Panc1 (cell line): ENCODE measurements around the gene CEP170B. TPM values are rescaled to one million over a fixed set of nuclear protein-coding genes. Genes with fewer than 3 reads are reported as not detected.

Source experiments
- ATAC-seq: fragments of 200-7000 bp; cut with Tn5 transposase; 2 replicates; pipeline ENCODE4 v1.9.1; 2020; ENCODE audit warnings: mild to moderate bottlenecking, moderate library complexity
- BruUV-seq: library from RNA; stranded (reverse); fragments of 400-500 nt; replicated peaks from 2 replicates; lab custom pipeline; 2021; lab: Mats Ljungman, UMichigan
- CTCF ChIA-PET: fragments of 300-600 bp; sonication (Branson Sonifier 250); formaldehyde crosslinking; loops from one replicate; lab custom pipeline; 2022; ENCODE audit warnings: antibody characterized with exemption; lab: Charles Lee
- POLR2A ChIA-PET: fragments of 300-600 bp; sonication (Branson Sonifier 250); formaldehyde crosslinking; loops from one replicate; lab custom pipeline; 2022; ENCODE audit warnings: antibody characterized with exemption; lab: Charles Lee
- DNase-seq: peaks from one replicate; pipeline ENCODE4 v3.0.0-alpha.2; 2010; ENCODE audit warnings: low read depth, low spot score
- H3K27ac ChIP-seq: 2 replicates; pipeline ENCODE4 v1.5.1; 2011; ENCODE audit warnings: mild to moderate bottlenecking, low read length, inconsistent platforms
- H3K27me3 ChIP-seq: fragments of 200-500 bp; sonication (Bioruptor generic); 2 replicates; pipeline ENCODE4 v1.6.0; 2014; ENCODE audit warnings: low read length, inconsistent platforms; ENCODE audit not compliant: control insufficient read depth, insufficient read depth
- H3K36me3 ChIP-seq: fragments of 200-500 bp; sonication (Bioruptor generic); 2 replicates; pipeline ENCODE4 v1.5.1; 2014; ENCODE audit warnings: inconsistent platforms, mild to moderate bottlenecking, low read length, moderate library complexity; ENCODE audit not compliant: control insufficient read depth, insufficient read depth
- H3K4me1 ChIP-seq: 2 replicates; pipeline ENCODE4 v1.5.1; 2011; ENCODE audit warnings: inconsistent platforms, mild to moderate bottlenecking, low read length, moderate library complexity; ENCODE audit not compliant: control insufficient read depth, insufficient read depth
- H3K4me3 ChIP-seq, 2 experiments: 2 replicates each; pipeline ENCODE4 v1.5.1; 2011 to 2012; ENCODE audit warnings: low read depth in 2 of 2, low read length in 2 of 2, mild to moderate bottlenecking in 2 of 2, inconsistent platforms in 1 of 2, moderate library complexity in 1 of 2
- H3K9me3 ChIP-seq: fragments of 200-500 bp; sonication (Bioruptor generic); 2 replicates; pipeline ENCODE4 v1.5.1; 2014; ENCODE audit warnings: low read depth, mild to moderate bottlenecking, inconsistent platforms, low read length, moderate library complexity; ENCODE audit not compliant: control insufficient read depth, insufficient read depth
- POLR2AphosphoS5 ChIP-seq: IDR thresholded peaks from 2 replicates; pipeline ENCODE4 v1.6.1; 2012; ENCODE audit warnings: mild to moderate bottlenecking, low read depth, low read length, moderate library complexity
- SIN3A ChIP-seq: IDR thresholded peaks from 2 replicates; pipeline ENCODE4 v1.6.1; 2012; ENCODE audit warnings: low read depth, mild to moderate bottlenecking, low read length, moderate library complexity, borderline replicate concordance; ENCODE audit not compliant: insufficient read depth
- TCF7L2 ChIP-seq: IDR thresholded peaks from 2 replicates; pipeline ENCODE4 v1.6.1; 2011; ENCODE audit warnings: mild to moderate bottlenecking, low read depth, low read length, inconsistent platforms
- in situ Hi-C: cut with HindIII; loops from 2 replicates; pipeline ENCODE4 v1.10.0; 2016; ENCODE audit warnings: low sequenced_read_pairs, low pct_unique_long_range_greater_than_20kb
- intact Hi-C: fragments of 100-400 bp; cut with micrococcal nuclease; formaldehyde crosslinking; loops from one replicate; pipeline ENCODE4 v1.10.0; 2022; ENCODE audit not compliant: unreplicated experiment
- total RNA-seq: library from RNA; stranded (reverse); gene quantifications from one replicate; pipeline ENCODE4 v1.2.1, GENCODE V29; 2021; ENCODE audit not compliant: unreplicated experiment
- TF ChIP-seq, protein P1 (sequence below), 2 experiments: IDR thresholded peaks; 2 replicates each; pipeline ENCODE4 v1.6.1; 2011 to 2012; ENCODE audit warnings: low read depth in 2 of 2, control low read depth in 1 of 2, low read length in 1 of 2, mild to moderate bottlenecking in 1 of 2, moderate library complexity in 1 of 2; ENCODE audit not compliant: insufficient read depth in 1 of 2
- TF ChIP-seq, protein P2 (sequence below): fragments of 450-650 bp; IDR thresholded peaks from 2 replicates; pipeline ENCODE4 v1.5.1; 2017; ENCODE audit warnings: mild to moderate bottlenecking

Gene CEP170B
- total RNA-seq, 1 experiment from 2014 or later, result 17.8 TPM

DNA sequence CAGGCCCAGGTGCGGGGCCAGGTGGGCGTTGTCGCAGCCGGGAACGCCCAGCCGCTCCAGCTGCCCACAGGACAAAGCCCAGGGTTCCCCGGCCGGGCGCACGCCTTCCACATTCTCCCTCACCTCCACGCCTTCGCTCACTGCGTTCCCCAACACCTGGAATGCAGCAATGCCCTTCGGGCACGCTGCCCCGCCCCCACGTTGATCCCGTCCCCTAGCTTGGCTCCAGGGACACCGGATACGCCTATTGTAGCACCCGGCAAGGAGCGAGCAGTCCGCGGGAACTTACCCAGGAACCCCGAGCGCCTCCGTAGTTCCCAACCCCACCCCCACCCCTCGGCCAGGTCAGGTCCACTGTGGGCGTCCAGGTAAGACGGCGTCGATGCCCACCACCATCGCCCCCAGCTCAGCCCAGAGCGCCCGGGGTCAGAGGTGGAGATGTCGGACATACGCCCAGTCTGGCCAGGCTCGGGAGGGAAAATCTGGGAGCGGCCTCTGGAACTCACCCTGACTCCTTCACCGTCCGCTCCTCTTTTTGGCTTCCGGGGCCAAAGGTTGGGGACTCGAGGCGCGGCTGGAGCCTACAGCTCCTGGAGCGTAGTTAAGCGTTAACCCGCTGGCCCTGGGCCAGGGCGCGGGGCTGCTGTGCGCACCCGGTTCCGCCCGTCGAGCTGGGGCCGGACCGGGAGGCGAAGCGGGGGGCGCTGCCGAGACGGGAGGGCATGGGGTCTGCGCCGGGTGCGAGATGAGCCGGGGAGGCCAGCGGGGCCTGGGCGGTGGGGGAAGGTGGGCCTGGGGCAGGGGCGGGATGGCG lies 594 bp upstream of the CEP170B start:
- ATAC-seq, result peak; percentile 43
- in situ Hi-C loops, result no loop called here
- Histone ChIP-seq H3K9me3 (no peaks in the 10 kb centered on the region), H3K27ac (peak overlapping the region; percentile 66), H3K27me3 (no peaks in the 10 kb centered on the region), H3K4me1 (peaks cover 6% of the 10 kb centered on the region; the same call in 1 of the 2 replicates), H3K36me3 (peaks cover 2% of the 10 kb centered on the region; the same call in 1 of the 2 replicates), H3K4me3 (peak overlapping the region; percentile 59 to 70)
- no TSS peak for BruUV-seq
- DNase-seq, result no peak
- TF ChIP-seq TCF7L2, result no peak
- no peak for TF ChIP-seq POLR2AphosphoS5
- no peak for TF ChIP-seq SIN3A
- TF ChIP-seq, protein P1, sequence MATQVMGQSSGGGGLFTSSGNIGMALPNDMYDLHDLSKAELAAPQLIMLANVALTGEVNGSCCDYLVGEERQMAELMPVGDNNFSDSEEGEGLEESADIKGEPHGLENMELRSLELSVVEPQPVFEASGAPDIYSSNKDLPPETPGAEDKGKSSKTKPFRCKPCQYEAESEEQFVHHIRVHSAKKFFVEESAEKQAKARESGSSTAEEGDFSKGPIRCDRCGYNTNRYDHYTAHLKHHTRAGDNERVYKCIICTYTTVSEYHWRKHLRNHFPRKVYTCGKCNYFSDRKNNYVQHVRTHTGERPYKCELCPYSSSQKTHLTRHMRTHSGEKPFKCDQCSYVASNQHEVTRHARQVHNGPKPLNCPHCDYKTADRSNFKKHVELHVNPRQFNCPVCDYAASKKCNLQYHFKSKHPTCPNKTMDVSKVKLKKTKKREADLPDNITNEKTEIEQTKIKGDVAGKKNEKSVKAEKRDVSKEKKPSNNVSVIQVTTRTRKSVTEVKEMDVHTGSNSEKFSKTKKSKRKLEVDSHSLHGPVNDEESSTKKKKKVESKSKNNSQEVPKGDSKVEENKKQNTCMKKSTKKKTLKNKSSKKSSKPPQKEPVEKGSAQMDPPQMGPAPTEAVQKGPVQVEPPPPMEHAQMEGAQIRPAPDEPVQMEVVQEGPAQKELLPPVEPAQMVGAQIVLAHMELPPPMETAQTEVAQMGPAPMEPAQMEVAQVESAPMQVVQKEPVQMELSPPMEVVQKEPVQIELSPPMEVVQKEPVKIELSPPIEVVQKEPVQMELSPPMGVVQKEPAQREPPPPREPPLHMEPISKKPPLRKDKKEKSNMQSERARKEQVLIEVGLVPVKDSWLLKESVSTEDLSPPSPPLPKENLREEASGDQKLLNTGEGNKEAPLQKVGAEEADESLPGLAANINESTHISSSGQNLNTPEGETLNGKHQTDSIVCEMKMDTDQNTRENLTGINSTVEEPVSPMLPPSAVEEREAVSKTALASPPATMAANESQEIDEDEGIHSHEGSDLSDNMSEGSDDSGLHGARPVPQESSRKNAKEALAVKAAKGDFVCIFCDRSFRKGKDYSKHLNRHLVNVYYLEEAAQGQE (IDR thresholded peaks at IDR 0.05; ENCODE audit: insufficient read depth in 1 of 2, low read depth in 2 of 2, low read length in 1 of 2), result no peak
- TF ChIP-seq, protein P2, sequence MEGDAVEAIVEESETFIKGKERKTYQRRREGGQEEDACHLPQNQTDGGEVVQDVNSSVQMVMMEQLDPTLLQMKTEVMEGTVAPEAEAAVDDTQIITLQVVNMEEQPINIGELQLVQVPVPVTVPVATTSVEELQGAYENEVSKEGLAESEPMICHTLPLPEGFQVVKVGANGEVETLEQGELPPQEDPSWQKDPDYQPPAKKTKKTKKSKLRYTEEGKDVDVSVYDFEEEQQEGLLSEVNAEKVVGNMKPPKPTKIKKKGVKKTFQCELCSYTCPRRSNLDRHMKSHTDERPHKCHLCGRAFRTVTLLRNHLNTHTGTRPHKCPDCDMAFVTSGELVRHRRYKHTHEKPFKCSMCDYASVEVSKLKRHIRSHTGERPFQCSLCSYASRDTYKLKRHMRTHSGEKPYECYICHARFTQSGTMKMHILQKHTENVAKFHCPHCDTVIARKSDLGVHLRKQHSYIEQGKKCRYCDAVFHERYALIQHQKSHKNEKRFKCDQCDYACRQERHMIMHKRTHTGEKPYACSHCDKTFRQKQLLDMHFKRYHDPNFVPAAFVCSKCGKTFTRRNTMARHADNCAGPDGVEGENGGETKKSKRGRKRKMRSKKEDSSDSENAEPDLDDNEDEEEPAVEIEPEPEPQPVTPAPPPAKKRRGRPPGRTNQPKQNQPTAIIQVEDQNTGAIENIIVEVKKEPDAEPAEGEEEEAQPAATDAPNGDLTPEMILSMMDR, result no peak
- ChIA-PET POLR2A (no interaction called here), CTCF (interaction anchor here (0.6 to 1.0 kb wide), 2 partner anchors 32 to 38 kb away, joined by 4 read pairs; no protein-coding TSS in a partner anchor)
- intact Hi-C loops, result no loop called here

DNA sequence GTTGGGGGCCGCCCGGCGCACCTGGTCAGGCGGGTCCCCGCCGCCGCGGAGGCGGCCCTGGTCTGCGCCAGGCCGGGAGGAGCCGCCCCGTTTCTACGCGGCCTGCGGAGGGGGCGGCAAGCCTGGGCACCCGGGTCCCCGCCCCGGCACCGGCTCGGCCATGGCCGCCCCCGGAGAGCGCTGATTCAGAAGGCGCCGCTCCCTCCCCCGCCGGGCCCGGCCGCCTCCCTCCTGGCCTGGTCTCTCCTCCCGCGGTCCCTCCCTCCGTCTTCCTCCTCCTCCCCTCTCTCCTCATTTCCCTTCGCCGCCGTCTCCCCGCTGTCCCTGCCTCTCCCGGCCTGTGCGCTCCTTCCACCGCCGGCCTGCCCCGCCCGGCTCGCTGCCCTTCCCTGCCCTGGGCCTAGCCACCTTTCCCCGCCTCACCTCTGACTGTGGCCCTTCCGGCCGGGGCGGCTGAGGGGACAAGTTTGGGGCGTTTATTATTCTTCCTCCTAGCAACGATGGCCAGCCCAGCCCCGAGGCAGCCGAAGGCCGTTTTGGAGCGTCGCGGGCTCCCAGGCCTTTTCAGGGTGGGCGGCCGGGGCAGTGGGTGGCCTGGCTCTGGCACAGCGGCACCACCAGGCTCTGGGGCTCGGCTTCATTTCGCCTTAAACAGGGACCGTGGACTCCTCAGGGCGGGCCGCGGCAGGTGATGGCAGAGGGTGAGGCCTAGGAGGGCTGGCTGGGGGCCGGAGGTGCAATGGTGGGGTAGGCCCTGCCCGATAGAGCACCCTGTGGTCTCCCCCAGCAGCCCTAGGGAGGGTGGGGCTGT lies 768 bp downstream of the CEP170B start:
- Histone ChIP-seq H3K27me3 (no peaks in the 10 kb centered on the region), H3K36me3 (peaks cover 2% of the 10 kb centered on the region; the same call in 1 of the 2 replicates), H3K27ac (peak overlapping the region; percentile 69), H3K4me1 (peaks cover 6% of the 10 kb centered on the region; the same call in 1 of the 2 replicates), H3K9me3 (no peaks in the 10 kb centered on the region), H3K4me3 (peak overlapping the region; percentile 57 to 59)
- peak; percentile 85 for ATAC-seq
- TF ChIP-seq SIN3A, result peak; percentile 46; the same call in 1 of the 2 replicates
- TF ChIP-seq, protein P1 (IDR thresholded peaks at IDR 0.05; ENCODE audit: insufficient read depth in 1 of 2, low read depth in 2 of 2, low read length in 1 of 2), result no peak
- DNase-seq, result no peak
- in situ Hi-C loops (no loop called here), intact Hi-C loops (no loop called here)
- CTCF ChIA-PET, result no interaction called here
- no TSS peak for BruUV-seq
- POLR2A ChIA-PET, result no interaction called here
